Fibroblast of villous mesenchyme (primary cell): ENCODE data around the gene PIP5K1B. TPM values are rescaled to one million over a fixed set of nuclear protein-coding genes. Genes with fewer than 3 reads are reported as not detected.

Source experiments
- DNase-seq: peaks from one replicate; pipeline ENCODE4 v3.0.0-alpha.2; 2010; ENCODE audit warnings: low read depth
- H3K4me3 ChIP-seq: 2 replicates; pipeline ENCODE4 v1.5.1; 2011; ENCODE audit warnings: low read depth, mild to moderate bottlenecking, low read length
- CTCF ChIP-seq: IDR thresholded peaks from 2 replicates; pipeline ENCODE4 v1.5.1; 2012; ENCODE audit warnings: low read depth, mild to moderate bottlenecking, low read length; ENCODE audit not compliant: insufficient read depth
- total RNA-seq: library from RNA; depleted of rRNA; stranded (reverse); fragments of >200 nt; gene quantifications from 2 replicates; pipeline ENCODE4 v1.2.3, GENCODE V29; 2012

Gene PIP5K1B
- total RNA-seq, 1 donor: under 0.01 TPM

GRCh38 chr9:68897577-68898145 is 192.6 kb downstream of the PIP5K1B start:
- H3K4me3 ChIP-seq: no peak overlapping the region
- no peak for TF ChIP-seq CTCF
- DNase-seq: no peak

GRCh38 chr9:68898781-68899439 is 193.9 kb downstream of the PIP5K1B start:
- H3K4me3 ChIP-seq: no peak overlapping the region
- no peak for DNase-seq
- TF ChIP-seq CTCF: no peak

GRCh38 chr9:68904454-68904853 is 199.4 kb downstream of the PIP5K1B start:
- no peak for TF ChIP-seq CTCF
- DNase-seq: no peak
- no peak overlapping the region for H3K4me3 ChIP-seq

- DNase-seq: no peak
- H3K4me3 ChIP-seq: no peak overlapping the region
- TF ChIP-seq CTCF: no peak
These were observed 200.1 kb downstream of the PIP5K1B start for GRCh38 chr9:68905129-68905528.

GRCh38 chr9:68907910-68908309 is 202.9 kb downstream of the PIP5K1B start:
- no peak for TF ChIP-seq CTCF
- no peak overlapping the region for H3K4me3 ChIP-seq

GRCh38 chr9:68912561-68912960 is 207.5 kb downstream of the PIP5K1B start:
- no peak for TF ChIP-seq CTCF
- H3K4me3 ChIP-seq: no peak overlapping the region
- no peak for DNase-seq

More at GRCh38 chr9:68907910-68908309, 202.9 kb downstream of the PIP5K1B start:
- DNase-seq: no peak
